Nephron progenitor cell (in vitro differentiated cells): ENCODE data around the gene MBOAT1.

Experiments
- DNase-seq: peaks from one replicate; pipeline ENCODE4 v3.0.0; 2021
- H3K27ac Mint-ChIP-seq: 2 replicates; pipeline ENCODE4 v1.8.0; 2021; ENCODE audit warnings: mild to moderate bottlenecking, moderate library complexity, mixed read lengths
- H3K27me3 Mint-ChIP-seq: 2 replicates; pipeline ENCODE4 v1.8.0; 2021; ENCODE audit warnings: mild to moderate bottlenecking, low read depth, mixed read lengths; ENCODE audit not compliant: poor library complexity
- H3K36me3 Mint-ChIP-seq: 2 replicates; pipeline ENCODE4 v1.8.0; 2021; ENCODE audit warnings: low read depth, mixed read lengths
- H3K4me1 Mint-ChIP-seq: 2 replicates; pipeline ENCODE4 v1.8.0; 2021; ENCODE audit warnings: mixed read lengths
- H3K4me3 Mint-ChIP-seq: 2 replicates; pipeline ENCODE4 v1.8.0; 2021; ENCODE audit warnings: mild to moderate bottlenecking, moderate library complexity, mixed read lengths
- H3K9me3 Mint-ChIP-seq: 2 replicates; pipeline ENCODE4 v1.8.0; 2021; ENCODE audit warnings: mild to moderate bottlenecking, moderate library complexity, mixed read lengths
- TF ChIP-seq, protein P1 (sequence below): fragments of 200-600 bp; sonication (generic); IDR thresholded peaks from 2 replicates; pipeline ENCODE4 v1.5.0; 2021; ENCODE audit warnings: antibody characterized with exemption

MBOAT1 gene

DNA sequence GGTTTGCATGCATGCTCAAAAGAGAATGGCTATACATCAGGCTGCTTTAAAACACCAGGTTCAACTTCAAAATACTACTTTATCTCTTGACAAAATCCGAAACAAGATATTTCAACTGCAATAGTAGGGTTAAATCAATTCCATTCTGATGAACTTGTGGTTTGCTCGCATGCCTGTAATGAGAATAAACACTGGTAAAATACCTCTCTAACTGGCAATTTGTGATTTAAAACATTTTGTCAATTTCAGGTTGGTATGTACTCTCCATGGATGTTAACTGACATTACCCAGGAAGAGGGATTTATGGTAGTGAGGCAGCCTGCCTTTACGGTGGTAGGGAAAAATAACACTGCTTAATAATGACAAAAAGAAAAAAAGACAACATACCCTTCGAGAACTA is 74.4 kb downstream of the MBOAT1 start:
- TF ChIP-seq, protein P1, sequence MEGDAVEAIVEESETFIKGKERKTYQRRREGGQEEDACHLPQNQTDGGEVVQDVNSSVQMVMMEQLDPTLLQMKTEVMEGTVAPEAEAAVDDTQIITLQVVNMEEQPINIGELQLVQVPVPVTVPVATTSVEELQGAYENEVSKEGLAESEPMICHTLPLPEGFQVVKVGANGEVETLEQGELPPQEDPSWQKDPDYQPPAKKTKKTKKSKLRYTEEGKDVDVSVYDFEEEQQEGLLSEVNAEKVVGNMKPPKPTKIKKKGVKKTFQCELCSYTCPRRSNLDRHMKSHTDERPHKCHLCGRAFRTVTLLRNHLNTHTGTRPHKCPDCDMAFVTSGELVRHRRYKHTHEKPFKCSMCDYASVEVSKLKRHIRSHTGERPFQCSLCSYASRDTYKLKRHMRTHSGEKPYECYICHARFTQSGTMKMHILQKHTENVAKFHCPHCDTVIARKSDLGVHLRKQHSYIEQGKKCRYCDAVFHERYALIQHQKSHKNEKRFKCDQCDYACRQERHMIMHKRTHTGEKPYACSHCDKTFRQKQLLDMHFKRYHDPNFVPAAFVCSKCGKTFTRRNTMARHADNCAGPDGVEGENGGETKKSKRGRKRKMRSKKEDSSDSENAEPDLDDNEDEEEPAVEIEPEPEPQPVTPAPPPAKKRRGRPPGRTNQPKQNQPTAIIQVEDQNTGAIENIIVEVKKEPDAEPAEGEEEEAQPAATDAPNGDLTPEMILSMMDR: no peak
- no peaks in the 10 kb centered on the region for H3K9me3 Mint-ChIP-seq
- peaks cover 30% of the 10 kb centered on the region for H3K4me1 Mint-ChIP-seq
- H3K27ac Mint-ChIP-seq: no peak overlapping the region
- H3K4me3 Mint-ChIP-seq: no peak overlapping the region
- H3K27me3 Mint-ChIP-seq: no peaks in the 10 kb centered on the region
- H3K36me3 Mint-ChIP-seq: peaks cover 29% of the 10 kb centered on the region
- DNase-seq: no peak

- Mint-ChIP-seq H3K36me3 (peaks cover 34% of the 10 kb centered on the region), H3K27me3 (no peaks in the 10 kb centered on the region), H3K4me1 (peaks cover 30% of the 10 kb centered on the region), H3K4me3 (no peak overlapping the region), H3K9me3 (peaks cover 2% of the 10 kb centered on the region), H3K27ac (no peak overlapping the region)
- TF ChIP-seq, protein P1: no peak
- DNase-seq: no peak
Measured at GRCh38 chr6:20137240-20137639, 75.0 kb downstream of the MBOAT1 start.

- peaks cover 12% of the 10 kb centered on the region for H3K9me3 Mint-ChIP-seq
- H3K36me3 Mint-ChIP-seq: peaks cover 44% of the 10 kb centered on the region
- DNase-seq: no peak
- TF ChIP-seq, protein P1: no peak
- H3K27ac Mint-ChIP-seq: no peak overlapping the region
- H3K27me3 Mint-ChIP-seq: no peaks in the 10 kb centered on the region
- H3K4me3 Mint-ChIP-seq: no peak overlapping the region
- peaks cover 30% of the 10 kb centered on the region for H3K4me1 Mint-ChIP-seq
Measured at GRCh38 chr6:20135677-20136268, 76.5 kb downstream of the MBOAT1 start.

DNA sequence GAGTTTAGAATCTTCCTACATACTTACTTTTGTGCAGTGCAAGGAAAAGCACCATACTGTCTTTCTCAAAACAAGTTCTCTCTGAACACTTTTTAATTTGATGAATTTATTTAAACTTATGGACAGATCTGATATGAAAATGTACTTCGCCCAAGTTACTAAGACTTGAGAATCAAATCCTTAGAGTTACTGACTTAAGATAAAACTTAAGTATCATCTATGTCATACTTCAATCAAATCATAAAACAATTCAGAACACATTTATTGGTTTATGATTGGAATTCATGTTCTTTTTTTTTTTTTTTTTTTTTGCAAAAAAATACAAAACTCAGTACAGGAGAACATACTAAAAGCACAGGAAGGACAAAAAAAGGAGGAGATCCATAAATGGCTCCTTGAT is 77.7 kb downstream of the MBOAT1 start:
- Mint-ChIP-seq H3K27ac (no peak overlapping the region), H3K4me1 (peaks cover 37% of the 10 kb centered on the region), H3K27me3 (no peaks in the 10 kb centered on the region), H3K9me3 (peaks cover 14% of the 10 kb centered on the region), H3K36me3 (peaks cover 38% of the 10 kb centered on the region), H3K4me3 (no peak overlapping the region)
- TF ChIP-seq, protein P1: no peak
- DNase-seq: no peak

- H3K36me3 Mint-ChIP-seq: peaks cover 35% of the 10 kb centered on the region
- peaks cover 14% of the 10 kb centered on the region for H3K9me3 Mint-ChIP-seq
- TF ChIP-seq, protein P1: no peak
- peaks cover 62% of the 10 kb centered on the region for H3K4me1 Mint-ChIP-seq
- no peak for DNase-seq
- no peak overlapping the region for H3K4me3 Mint-ChIP-seq
- H3K27ac Mint-ChIP-seq: no peak overlapping the region
- no peaks in the 10 kb centered on the region for H3K27me3 Mint-ChIP-seq
Measured at GRCh38 chr6:20129290-20130088, 82.8 kb downstream of the MBOAT1 start.
